Suprapubic skin (tissue), 4 donors: ENCODE data around the gene CIAO2B.

Experiments
- CTCF ChIP-seq, 2 donors: fragments of 200-600 bp in 1 of 2; fragments of 450-650 bp in 1 of 2; sonication (generic) in 1 of 2; IDR thresholded peaks; one replicate each; pipeline ENCODE4 v1.5.1; 2016 to 2019; ENCODE audit warnings: antibody characterized with exemption in 2 of 2, mild to moderate bottlenecking in 1 of 2, moderate library complexity in 1 of 2
- EP300 ChIP-seq: sonication (generic); formaldehyde crosslinking; IDR thresholded peaks from one replicate; pipeline ENCODE4 v1.6.1; 2017; ENCODE audit warnings: antibody characterized with exemption
- POLR2A ChIP-seq, 2 donors: fragments of 450-650 bp; IDR thresholded peaks; one replicate each; pipeline ENCODE4 v1.6.1; 2017; ENCODE audit warnings: antibody characterized with exemption in 2 of 2, mild to moderate bottlenecking in 2 of 2, moderate library complexity in 2 of 2
- POLR2AphosphoS5 ChIP-seq, 3 donors: sonication (generic); formaldehyde crosslinking; IDR thresholded peaks; one replicate each; pipeline ENCODE4 v1.6.1; 2017; ENCODE audit warnings: antibody characterized with exemption in 3 of 3

GRCh38 chr16:66949472-66949871 is 15.3 kb upstream of the CIAO2B start:
- TF ChIP-seq CTCF (IDR thresholded peaks at IDR 0.05) (no peak), EP300 (no peak), POLR2A (IDR thresholded peaks at IDR 0.05) (no peak), POLR2AphosphoS5 (IDR thresholded peaks at IDR 0.05) (no peak)
